Lung (tissue), 12 donors: Measurements from ENCODE around the gene TP53I11. TPM values are rescaled to one million over a fixed set of nuclear protein-coding genes. Genes with fewer than 3 reads are reported as not detected.

Source experiments
- ATAC-seq: fragments of 200-7000 bp; cut with Tn5 transposase; one replicate; pipeline ENCODE4 v1.9.1; 2020; ENCODE audit warnings: moderate number of reproducible peaks; ENCODE audit not compliant: insufficient read depth, low FRiP score
- DNase-seq, 3 donors: peaks; one replicate each; pipeline ENCODE4 v3.0.0-alpha.2; 2013 to 2017
- H3K27ac ChIP-seq, 2 donors: one replicate each; pipeline ENCODE4 v1.5.1; 2013; ENCODE audit warnings: mild to moderate bottlenecking in 2 of 2, moderate library complexity in 2 of 2, control low read depth in 1 of 2, inconsistent platforms in 1 of 2, low read depth in 1 of 2, low read length in 1 of 2
- H3K27me3 ChIP-seq, 3 donors: one replicate each; pipeline ENCODE4 v1.5.1; 2013; ENCODE audit warnings: low read length in 2 of 3; ENCODE audit not compliant: control insufficient read depth in 3 of 3, insufficient read depth in 3 of 3
- H3K36me3 ChIP-seq, 4 donors: one replicate each; pipeline ENCODE4 v1.5.1; 2013; ENCODE audit warnings: low read length in 4 of 4, mild to moderate bottlenecking in 1 of 4, moderate library complexity in 1 of 4; ENCODE audit not compliant: control insufficient read depth in 4 of 4, insufficient read depth in 4 of 4
- H3K4me1 ChIP-seq, 5 donors: one replicate each; pipeline ENCODE4 v1.5.1; 2013; ENCODE audit warnings: low read length in 5 of 5, mild to moderate bottlenecking in 2 of 5, moderate library complexity in 1 of 5; ENCODE audit not compliant: control insufficient read depth in 5 of 5, insufficient read depth in 5 of 5
- H3K4me3 ChIP-seq: one replicate; pipeline ENCODE4 v1.5.1; 2013; ENCODE audit warnings: mild to moderate bottlenecking, control low read depth, moderate library complexity
- H3K9ac ChIP-seq, 2 donors: one replicate each; pipeline ENCODE4 v1.5.1; 2013; ENCODE audit warnings: low read length in 2 of 2, control low read depth in 1 of 2; ENCODE audit not compliant: insufficient read depth in 1 of 2
- H3K9me3 ChIP-seq, 4 donors: one replicate each; pipeline ENCODE4 v1.5.1; 2013; ENCODE audit warnings: low read length in 3 of 4, mild to moderate bottlenecking in 1 of 4, moderate library complexity in 1 of 4; ENCODE audit not compliant: control insufficient read depth in 4 of 4, insufficient read depth in 3 of 4
- WGBS, 2 donors: extraction: QIAGEN DNeasy Blood & Tissue Kit; methylation state at CpG; one replicate each; pipeline ENCODE4 v1.1.7; 2013; 5-methylcytosine and 5-hydroxymethylcytosine counted together
- polyA plus RNA-seq, 2 donors: library from polyadenylated mRNA; stranded (reverse); fragments of 200-250 nt; gene quantifications; one replicate each; pipeline ENCODE4 v1.2.1, GENCODE V29; 2013
- total RNA-seq, 2 donors: library from RNA; depleted of rRNA in 1 of 2; stranded (reverse); fragments of >200 nt in 1 of 2; gene quantifications; one replicate each; pipeline ENCODE4 v1.2.1, GENCODE V29; 2014 to 2021
- TF ChIP-seq, protein P1 (sequence below): IDR thresholded peaks from 2 replicates; pipeline ENCODE4 v1.5.1; 2012; ENCODE audit warnings: mild to moderate bottlenecking; ENCODE audit errors: control extremely low read depth, extremely low read depth
- donor health status: control.
- donor health status: control.
- donor health status: Bipolar disorder and iron deficiency.
- donor health status: healthy.
- donor health status: DM: yes; HTN: yes; CAD: no.

TP53I11 gene
- total and polyA plus RNA-seq, 4 donors = 51.2 to 134 (median 71.9) TPM

DNA sequence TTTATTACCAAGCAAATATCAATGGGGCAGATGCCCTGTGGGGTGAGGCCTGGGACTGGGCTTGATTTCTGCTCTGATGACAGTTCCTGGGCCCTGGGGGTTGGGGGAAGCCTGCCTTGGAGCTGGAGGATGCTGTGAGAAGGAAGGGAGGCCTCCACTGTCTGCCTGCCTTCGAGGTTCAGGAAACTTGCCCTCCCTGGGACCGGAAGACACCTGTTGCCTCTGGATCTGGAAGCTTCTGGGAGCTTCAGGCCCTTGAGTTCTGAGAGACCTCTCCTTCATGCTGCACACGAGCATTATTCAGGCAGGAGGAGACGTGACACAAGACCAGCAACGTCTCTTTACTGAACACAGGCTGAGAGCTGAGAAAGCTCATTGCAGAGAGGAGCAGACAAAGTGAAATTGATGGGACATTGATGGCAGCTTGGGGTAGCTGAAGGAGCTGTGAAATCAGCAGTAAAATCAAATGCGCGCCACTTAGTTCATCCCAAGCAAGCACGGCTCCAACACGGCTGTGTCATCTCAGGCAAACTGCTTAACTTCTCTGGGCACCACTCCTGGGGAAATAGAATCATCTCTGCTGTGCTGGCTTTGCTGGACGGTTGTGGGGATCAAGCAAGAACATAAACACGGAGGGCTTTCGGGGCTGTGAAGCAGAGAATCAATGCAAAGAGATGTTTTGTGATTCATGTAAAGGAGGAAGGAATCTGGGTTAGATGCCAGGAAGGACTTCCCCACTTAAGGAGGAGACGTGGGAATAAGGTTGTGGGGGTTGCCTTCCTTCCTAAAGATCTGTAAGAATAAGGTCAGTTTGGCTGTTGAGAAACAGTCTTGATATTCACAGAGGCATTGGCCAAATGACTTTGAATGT is 64.5 kb downstream of the TP53I11 start:
- no peak overlapping the region for H3K4me3 ChIP-seq
- ATAC-seq (no peak), DNase-seq (no peak)
- H3K27me3 ChIP-seq = no peaks in the 10 kb centered on the region
- no peaks in the 10 kb centered on the region for H3K36me3 ChIP-seq
- H3K4me1 ChIP-seq = peaks cover 0 to 4% (median 0%) of the 10 kb centered on the region in 5 donors
- 73% methylated on average over 13 of the region's 13 CpGs for WGBS, 2 donors
- H3K27ac ChIP-seq = no peak overlapping the region
- H3K9ac ChIP-seq = no peak overlapping the region
- no peaks in the 10 kb centered on the region for H3K9me3 ChIP-seq
- TF ChIP-seq, protein P1, sequence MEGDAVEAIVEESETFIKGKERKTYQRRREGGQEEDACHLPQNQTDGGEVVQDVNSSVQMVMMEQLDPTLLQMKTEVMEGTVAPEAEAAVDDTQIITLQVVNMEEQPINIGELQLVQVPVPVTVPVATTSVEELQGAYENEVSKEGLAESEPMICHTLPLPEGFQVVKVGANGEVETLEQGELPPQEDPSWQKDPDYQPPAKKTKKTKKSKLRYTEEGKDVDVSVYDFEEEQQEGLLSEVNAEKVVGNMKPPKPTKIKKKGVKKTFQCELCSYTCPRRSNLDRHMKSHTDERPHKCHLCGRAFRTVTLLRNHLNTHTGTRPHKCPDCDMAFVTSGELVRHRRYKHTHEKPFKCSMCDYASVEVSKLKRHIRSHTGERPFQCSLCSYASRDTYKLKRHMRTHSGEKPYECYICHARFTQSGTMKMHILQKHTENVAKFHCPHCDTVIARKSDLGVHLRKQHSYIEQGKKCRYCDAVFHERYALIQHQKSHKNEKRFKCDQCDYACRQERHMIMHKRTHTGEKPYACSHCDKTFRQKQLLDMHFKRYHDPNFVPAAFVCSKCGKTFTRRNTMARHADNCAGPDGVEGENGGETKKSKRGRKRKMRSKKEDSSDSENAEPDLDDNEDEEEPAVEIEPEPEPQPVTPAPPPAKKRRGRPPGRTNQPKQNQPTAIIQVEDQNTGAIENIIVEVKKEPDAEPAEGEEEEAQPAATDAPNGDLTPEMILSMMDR = no peak

GRCh38 chr11:44885065-44885810 is 65.4 kb downstream of the TP53I11 start:
- Histone ChIP-seq H3K27me3 (no peaks in the 10 kb centered on the region), H3K4me3 (no peak overlapping the region), H3K27ac (no peak overlapping the region), H3K36me3 (no peaks in the 10 kb centered on the region), H3K9ac (no peak overlapping the region), H3K4me1 (peaks cover 0 to 4% (median 0%) of the 10 kb centered on the region in 5 donors), H3K9me3 (no peaks in the 10 kb centered on the region)
- TF ChIP-seq, protein P1 = no peak
- ATAC-seq = no peak
- WGBS, 2 donors = 77 to 87% methylated on average over 12 of the region's 12 CpGs
- DNase-seq = no peak

- 92 to 93% methylated on average over 6 of the region's 6 CpGs for WGBS, 2 donors
- no peak for ATAC-seq
Observed at GRCh38 chr11:44884056-44884455, 66.6 kb downstream of the TP53I11 start.

More at GRCh38 chr11:44884056-44884455, 66.6 kb downstream of the TP53I11 start:
- H3K4me1 ChIP-seq = peaks cover 0 to 4% (median 0%) of the 10 kb centered on the region in 5 donors
- H3K27me3 ChIP-seq = no peaks in the 10 kb centered on the region
- no peaks in the 10 kb centered on the region for H3K9me3 ChIP-seq
- H3K27ac ChIP-seq = no peak overlapping the region
- H3K9ac ChIP-seq = no peak overlapping the region
- no peak for DNase-seq
- H3K36me3 ChIP-seq = no peaks in the 10 kb centered on the region
- no peak overlapping the region for H3K4me3 ChIP-seq
- TF ChIP-seq, protein P1 = no peak
